GM21737 (cell line): ENCODE data around the gene NXT2.
A peak's percentile ranks its signal among the peaks of the same experiment; 100 is the strongest.
"Not testable (repeated sequence)": the region's sequence is repeated elsewhere in the genome, so short reads cannot be mapped to it uniquely, and the experiment has no call there.

ENCODE experiments used
- ATAC-seq: cut with Tn5 transposase; IDR thresholded peaks from one replicate; pipeline ENCODE4 v1.9.1; 2021; ENCODE audit warnings: mild to moderate bottlenecking, moderate library complexity; ENCODE audit not compliant: unreplicated experiment

Gene NXT2

GRCh38 chrX:109536439-109537323 is at the start of gene NXT2:
Gene NXT2, plus strand, starts transcription at chrX:109536844. Its CDS starts 163 bp downstream, at chrX:109537007.
- peak; percentile 97 for ATAC-seq

DNA sequence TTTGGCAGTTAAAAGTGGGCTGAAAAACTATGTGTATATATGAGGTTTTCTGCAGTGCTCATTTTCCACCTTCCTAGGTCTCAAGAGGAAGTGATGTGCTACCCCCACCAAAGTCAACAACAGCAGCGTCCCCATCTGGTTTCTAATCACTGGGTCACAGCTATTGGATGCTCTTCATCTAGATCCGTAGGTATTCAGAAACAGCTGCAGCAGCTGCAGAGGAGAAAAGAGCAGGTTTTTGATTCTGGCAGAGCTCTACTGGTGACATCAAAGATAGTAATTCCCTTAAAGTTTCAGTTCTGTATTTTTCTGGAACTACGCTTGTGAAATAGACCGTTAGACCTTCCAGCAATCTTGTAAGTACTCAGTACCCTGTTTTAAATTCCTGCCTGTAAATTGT is 49.0 kb upstream of the NXT2 start:
- no peak for ATAC-seq

DNA sequence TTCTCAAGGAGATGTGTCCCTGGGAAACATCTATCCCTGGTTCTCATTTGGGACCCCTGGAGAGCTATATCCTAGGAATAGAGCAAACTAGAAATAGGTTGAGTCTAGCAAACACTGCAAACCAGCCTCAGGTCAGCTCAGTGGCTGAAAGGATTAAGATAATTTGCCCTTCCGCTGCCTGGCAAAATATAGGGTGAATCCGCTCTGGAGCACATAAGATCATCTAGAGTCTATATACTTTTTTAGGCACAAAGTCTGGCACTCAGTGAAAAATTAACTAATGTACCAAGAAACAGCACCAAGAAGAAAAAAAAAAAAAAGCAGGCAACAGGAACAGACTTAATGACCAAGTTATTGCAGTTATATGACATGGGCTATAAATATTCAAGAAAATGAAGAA is 47.5 kb upstream of the NXT2 start:
- no peak for ATAC-seq

DNA sequence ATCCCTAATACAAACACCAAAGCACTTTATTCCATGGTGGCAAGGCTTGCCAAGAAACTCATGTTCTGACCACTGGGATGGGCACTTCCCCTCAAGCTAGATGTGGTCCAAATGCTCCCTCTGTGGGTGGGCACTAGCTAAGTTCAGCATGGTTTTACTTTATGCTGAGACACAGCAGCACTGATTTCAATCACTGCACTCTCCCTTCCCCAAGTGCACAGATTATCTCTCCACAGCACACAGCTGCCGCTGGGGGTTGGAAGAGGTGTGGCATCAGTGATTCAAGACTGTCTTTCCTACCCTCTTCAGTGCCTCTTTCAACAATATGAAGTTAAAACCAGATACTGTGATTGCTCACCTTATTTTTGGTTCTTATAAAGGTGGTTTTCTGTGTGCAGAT is 38.2 kb upstream of the NXT2 start:
- no peak for ATAC-seq

DNA sequence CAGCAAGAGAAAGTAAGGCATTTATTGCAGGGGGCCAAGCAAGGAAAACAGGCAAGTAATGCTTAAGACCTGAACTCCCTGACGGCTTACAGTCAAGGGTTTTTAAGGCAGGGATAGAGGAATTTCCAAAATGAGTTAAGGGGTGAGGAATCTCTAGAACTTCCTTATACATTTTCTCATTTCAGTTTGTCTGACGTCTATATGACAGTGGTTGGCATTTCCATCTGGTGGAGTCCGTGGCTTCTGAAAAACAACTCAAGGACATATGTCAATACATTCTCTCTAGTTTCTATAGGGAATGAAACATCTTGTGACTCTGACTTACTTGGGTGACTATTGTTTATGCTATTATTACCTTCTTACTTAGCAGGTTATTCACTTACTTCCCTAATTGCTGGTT is 35.5 kb upstream of the NXT2 start:
- no peak for ATAC-seq

- no peak for ATAC-seq
Observed at GRCh38 chrX:109508915-109509314, 27.7 kb upstream of the NXT2 start.

DNA sequence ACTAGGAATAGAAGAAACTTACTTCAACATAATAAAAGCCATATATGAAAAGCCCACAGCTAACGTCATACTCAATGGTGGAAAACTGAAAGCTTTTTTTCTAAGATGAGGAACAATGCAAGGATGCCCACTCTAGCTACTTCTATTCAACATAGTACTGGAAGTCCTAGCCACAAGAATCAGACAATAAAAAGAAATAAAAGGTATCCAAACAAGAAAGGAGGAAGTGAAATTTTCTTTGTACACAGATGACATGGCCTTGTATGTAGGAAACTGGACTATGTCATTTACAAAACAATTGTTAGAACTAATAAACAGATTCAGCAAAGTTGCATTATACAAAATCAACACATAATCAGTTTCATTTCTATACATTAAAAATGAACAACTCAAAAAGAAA is 25.5 kb upstream of the NXT2 start:
- no peak for ATAC-seq

- ATAC-seq = no peak
Observed at GRCh38 chrX:109519001-109519400, 17.6 kb upstream of the NXT2 start.

GRCh38 chrX:109533005-109533404 is 3.6 kb upstream of the NXT2 start:
- ATAC-seq = no peak

DNA sequence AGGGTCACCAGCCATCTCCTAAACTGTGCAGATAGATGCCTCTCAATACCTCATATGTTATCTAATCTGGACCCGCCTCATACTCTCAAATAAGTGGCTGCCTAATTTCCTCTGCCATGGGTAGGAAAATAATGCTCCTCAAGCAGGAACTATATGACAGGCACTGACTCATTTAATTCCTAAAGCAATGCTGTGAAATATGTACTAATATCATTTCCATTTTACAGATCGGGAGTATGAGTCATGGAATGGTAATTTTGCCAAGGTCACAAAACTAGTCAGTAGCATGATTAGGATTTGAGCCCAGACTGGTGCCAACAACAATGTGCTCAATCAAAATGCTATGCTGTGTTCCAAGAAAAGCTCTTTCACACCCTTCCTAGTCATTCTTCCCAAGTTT is 3.0 kb upstream of the NXT2 start:
- ATAC-seq = no peak

- ATAC-seq = no peak
Observed at GRCh38 chrX:109534933-109535332, 1.7 kb upstream of the NXT2 start.

GRCh38 chrX:109535578-109535977 is 1.1 kb upstream of the NXT2 start:
- no peak for ATAC-seq

GRCh38 chrX:109537324-109537665 is 651 bp downstream of the NXT2 start:
- no peak for ATAC-seq

DNA sequence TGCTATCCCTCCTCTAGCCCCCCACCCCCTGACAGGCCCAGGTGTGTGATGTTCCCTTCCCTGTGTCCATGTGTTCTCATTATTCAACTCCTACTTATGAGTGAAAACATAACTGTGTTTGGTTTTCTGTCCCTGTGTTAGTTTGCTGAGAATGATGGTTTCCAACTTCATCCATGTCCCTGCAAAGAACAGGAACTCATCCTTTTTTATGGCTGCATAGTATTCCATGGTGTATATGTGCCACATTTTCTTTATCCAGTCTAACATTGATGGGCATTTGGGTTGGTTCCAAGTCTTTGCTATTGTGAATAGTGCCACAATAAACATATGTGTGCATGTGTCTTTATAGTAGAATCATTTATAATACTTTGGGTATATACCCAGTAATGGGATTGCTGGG is 2.4 kb downstream of the NXT2 start:
- ATAC-seq = not testable (repeated sequence)

DNA sequence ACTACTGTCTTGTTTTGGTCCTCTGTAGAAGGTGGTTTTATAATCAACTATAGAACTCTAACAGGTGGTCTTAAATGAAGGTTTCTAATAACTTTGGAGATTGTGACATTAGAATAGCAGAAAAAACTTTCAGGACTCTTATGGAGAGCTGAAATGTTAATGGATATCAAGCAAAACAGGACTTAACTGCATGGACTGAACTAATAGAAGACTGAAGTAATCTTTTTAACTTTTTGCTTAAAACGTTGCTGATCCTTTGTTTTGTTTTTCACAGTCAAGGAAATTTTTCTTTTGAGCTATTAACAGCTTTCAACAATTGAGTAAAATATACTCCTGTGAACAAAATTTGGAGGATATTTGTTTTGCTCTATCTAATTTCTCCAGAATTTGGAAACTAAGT is 17.2 kb downstream of the NXT2 start:
- no peak for ATAC-seq

DNA sequence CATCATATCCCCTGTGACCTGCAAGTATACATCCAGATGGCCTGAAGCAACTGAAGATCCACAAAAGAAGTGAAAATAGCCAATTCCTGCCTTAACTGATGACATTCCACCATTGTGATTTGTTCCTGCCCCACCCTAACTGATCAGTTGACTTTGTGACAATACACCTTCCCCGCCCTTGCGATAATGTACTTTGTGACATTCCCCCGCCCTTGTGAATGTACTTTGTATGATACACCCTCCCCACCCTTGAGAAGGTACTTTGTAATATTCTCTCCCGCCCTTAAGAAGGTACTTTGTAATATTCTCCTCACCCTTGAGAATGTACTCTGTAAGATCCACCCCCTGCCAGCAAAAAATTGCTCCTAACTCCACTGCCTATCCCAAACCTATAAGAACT is 39.4 kb downstream of the NXT2 start:
- ATAC-seq = not testable (repeated sequence)

DNA sequence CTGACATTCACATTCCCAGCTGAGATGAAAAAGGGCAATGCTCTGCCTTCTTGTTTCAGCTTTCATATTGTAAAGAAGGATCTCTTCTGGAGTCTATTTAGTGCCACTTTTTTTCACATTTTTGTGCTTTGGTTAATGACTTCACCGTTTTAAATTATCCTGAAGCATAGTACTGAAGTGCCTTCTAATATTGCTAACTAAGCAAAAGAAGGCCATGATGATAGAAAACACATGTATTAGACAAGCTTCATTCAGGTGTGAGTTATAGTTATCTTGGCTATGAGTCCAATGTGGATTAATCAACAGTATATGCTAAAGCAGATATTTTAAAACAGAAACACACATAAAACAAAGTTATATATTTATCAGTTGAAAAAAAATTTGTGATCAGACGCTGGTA is 40.4 kb downstream of the NXT2 start:
- ATAC-seq = no peak

DNA sequence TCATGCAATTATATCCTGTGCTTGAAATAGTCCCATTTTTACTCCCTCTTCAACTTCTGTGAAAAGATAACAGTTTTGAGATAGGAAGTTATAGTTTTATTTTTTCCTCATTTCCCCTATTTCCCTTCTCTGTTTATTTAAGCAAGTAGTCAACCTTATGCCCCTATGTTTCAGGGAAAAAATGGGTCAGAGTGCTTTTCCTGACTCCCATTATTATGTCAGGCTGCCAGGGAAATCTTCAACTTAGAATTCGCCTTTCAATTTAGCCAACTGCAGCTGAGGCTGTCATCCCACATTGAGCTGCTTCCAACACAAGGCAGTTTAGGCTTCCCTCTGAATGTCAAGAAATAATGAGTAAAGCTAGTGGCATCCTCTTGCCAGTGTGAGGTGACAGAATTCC is 42.3 kb downstream of the NXT2 start:
- ATAC-seq = no peak

GRCh38 chrX:109585488-109585887 is 48.8 kb downstream of the NXT2 start:
- no peak for ATAC-seq

GRCh38 chrX:109590176-109590575 is 53.5 kb downstream of the NXT2 start:
- no peak for ATAC-seq
